Measurements from ENCODE around the gene UBASH3B.
"Not testable (repeated sequence)": the region's sequence is repeated elsewhere in the genome, so short reads cannot be mapped to it uniquely, and the experiment has no call there.

UBASH3B gene

GRCh38 chr11:122655527-122656072, at the start of gene UBASH3B:
UBASH3B (plus strand) TSS chr11:122655722; CDS start chr11:122656050, 328 bp downstream.
- peak; percentile 58 to 67 for DNase-seq

GRCh38 chr11:122607162-122607561, 48.4 kb upstream of the UBASH3B start:
- DNase-seq, result not testable (repeated sequence)

GRCh38 chr11:122612123-122612824, 43.2 kb upstream of the UBASH3B start:
- DNase-seq, result no peak

- DNase-seq, result no peak
Measured at GRCh38 chr11:122616718-122617117, 38.8 kb upstream of the UBASH3B start.

- DNase-seq, result no peak
Measured at GRCh38 chr11:122617297-122617696, 38.2 kb upstream of the UBASH3B start.

- DNase-seq, result no peak
Measured at GRCh38 chr11:122617926-122618325, 37.6 kb upstream of the UBASH3B start.

GRCh38 chr11:122618927-122619326, 36.6 kb upstream of the UBASH3B start:
- no peak for DNase-seq

- DNase-seq, result no peak
Measured at GRCh38 chr11:122619757-122620156, 35.8 kb upstream of the UBASH3B start.

GRCh38 chr11:122625501-122625900, 30.0 kb upstream of the UBASH3B start:
- not testable (repeated sequence) for DNase-seq

GRCh38 chr11:122625976-122626665, 29.4 kb upstream of the UBASH3B start:
- no peak for DNase-seq

GRCh38 chr11:122627745-122628144, 27.8 kb upstream of the UBASH3B start:
- DNase-seq, result no peak

- DNase-seq, result peak; percentile 61 to 72
Measured at GRCh38 chr11:122628810-122629555, 26.5 kb upstream of the UBASH3B start.

- no peak for DNase-seq
Measured at GRCh38 chr11:122632181-122632824, 23.2 kb upstream of the UBASH3B start.

GRCh38 chr11:122633219-122633829, 22.2 kb upstream of the UBASH3B start:
- DNase-seq, result peak in 1 of 2 donors; percentile 14

- DNase-seq, result no peak
Measured at GRCh38 chr11:122634501-122634900, 21.0 kb upstream of the UBASH3B start.

- DNase-seq, result no peak
Measured at GRCh38 chr11:122637541-122637940, 18.0 kb upstream of the UBASH3B start.

- DNase-seq, result no peak
Measured at GRCh38 chr11:122642472-122642922, 13.0 kb upstream of the UBASH3B start.

GRCh38 chr11:122642971-122643370, 12.6 kb upstream of the UBASH3B start:
- DNase-seq, result no peak

GRCh38 chr11:122645847-122646246, 9.7 kb upstream of the UBASH3B start:
- no peak for DNase-seq

- no peak for DNase-seq
Measured at GRCh38 chr11:122646549-122647340, 8.8 kb upstream of the UBASH3B start.

GRCh38 chr11:122647736-122648275, 7.7 kb upstream of the UBASH3B start:
- DNase-seq, result no peak
